ENCODE data around the gene MEGF9.

- TF ChIP-seq POLR2A (IDR thresholded peaks at IDR 0.05) (no peak), CTCF (IDR thresholded peaks at IDR 0.05) (no peak), POLR2AphosphoS5 (IDR thresholded peaks at IDR 0.05) (no peak)
Measured at GRCh38 chr9:120642129-120642770, 72.0 kb downstream of the MEGF9 start.

All from sigmoid colon (tissue), 4 donors.